GM18502 (cell line): ENCODE results near the gene GNGT1.
A peak's percentile ranks its signal among the peaks of the same experiment; 100 is the strongest.

Experiments
- ATAC-seq: cut with Tn5 transposase; IDR thresholded peaks from one replicate; pipeline ENCODE4 v1.9.1; 2021; ENCODE audit warnings: mild to moderate bottlenecking; ENCODE audit not compliant: unreplicated experiment, poor library complexity

The GNGT1 gene

GRCh38 chr7:93906267-93906666, at the start of gene GNGT1:
Gene GNGT1, plus strand, starts transcription at chr7:93906567. Its CDS starts 180 bp downstream, at chr7:93906747.
- no peak for ATAC-seq

GRCh38 chr7:93858857-93859256, 47.5 kb upstream of the GNGT1 start:
- ATAC-seq = no peak

GRCh38 chr7:93860261-93860660, 46.1 kb upstream of the GNGT1 start:
- ATAC-seq = no peak

- ATAC-seq = peak; percentile 48
These were observed 44.9 kb upstream of the GNGT1 start for GRCh38 chr7:93861325-93861949.

GRCh38 chr7:93862651-93863050, 43.7 kb upstream of the GNGT1 start:
- ATAC-seq = no peak

GRCh38 chr7:93866886-93867285, 39.5 kb upstream of the GNGT1 start:
- ATAC-seq = no peak

- ATAC-seq = no peak
These were observed 32.3 kb upstream of the GNGT1 start for GRCh38 chr7:93873998-93874574.

GRCh38 chr7:93877742-93878141, 28.6 kb upstream of the GNGT1 start:
- no peak for ATAC-seq

GRCh38 chr7:93879356-93879755, 27.0 kb upstream of the GNGT1 start:
- ATAC-seq = no peak

GRCh38 chr7:93882468-93882867, 23.9 kb upstream of the GNGT1 start:
- no peak for ATAC-seq

- ATAC-seq = no peak
These were observed 23.1 kb upstream of the GNGT1 start for GRCh38 chr7:93883078-93883916.

- no peak for ATAC-seq
These were observed 22.4 kb upstream of the GNGT1 start for GRCh38 chr7:93883917-93884345.

- no peak for ATAC-seq
These were observed 21.8 kb upstream of the GNGT1 start for GRCh38 chr7:93884541-93884940.

GRCh38 chr7:93889261-93889660, 17.1 kb upstream of the GNGT1 start:
- no peak for ATAC-seq

- ATAC-seq = peak; percentile 60
These were observed 16.3 kb upstream of the GNGT1 start for GRCh38 chr7:93890041-93890463.

GRCh38 chr7:93890464-93891068, 15.8 kb upstream of the GNGT1 start, which contains the start of gene TFPI2:
Gene TFPI2, minus strand, starts transcription at chr7:93890753. Its CDS starts 75 bp downstream, at chr7:93890678.
- peak; percentile 63 for ATAC-seq

GRCh38 chr7:93894426-93894825, 11.9 kb upstream of the GNGT1 start:
- no peak for ATAC-seq

- no peak for ATAC-seq
These were observed 11.3 kb upstream of the GNGT1 start for GRCh38 chr7:93894966-93895640.

- no peak for ATAC-seq
These were observed 10.3 kb upstream of the GNGT1 start for GRCh38 chr7:93895859-93896600.

- ATAC-seq = no peak
These were observed 8.7 kb upstream of the GNGT1 start for GRCh38 chr7:93897680-93898079.
